T1000 (cell line): ENCODE results near the gene FRAS1.
"Not testable (repeated sequence)": the region's sequence is repeated elsewhere in the genome, so short reads cannot be mapped to it uniquely, and the experiment has no call there.

Source experiments
- DNase-seq: peaks from one replicate; lab custom pipeline; 2025; ENCODE audit warnings: mixed read lengths; lab: John Stamatoyannopoulos, UW

Gene FRAS1

GRCh38 chr4:78325271-78326157, 268.4 kb downstream of the FRAS1 start:
- no peak for DNase-seq

GRCh38 chr4:78328591-78328990, 271.5 kb downstream of the FRAS1 start:
- not testable (repeated sequence) for DNase-seq

- no peak for DNase-seq
Measured at GRCh38 chr4:78331186-78331585, 274.1 kb downstream of the FRAS1 start.

GRCh38 chr4:78331965-78332364, 274.8 kb downstream of the FRAS1 start:
- no peak for DNase-seq

- no peak for DNase-seq
Measured at GRCh38 chr4:78332976-78333375, 275.9 kb downstream of the FRAS1 start.

GRCh38 chr4:78336093-78336943, 279.2 kb downstream of the FRAS1 start:
- DNase-seq, result no peak

GRCh38 chr4:78337244-78338020, 280.3 kb downstream of the FRAS1 start:
- DNase-seq, result no peak

- DNase-seq, result no peak
Measured at GRCh38 chr4:78342125-78342524, 285.0 kb downstream of the FRAS1 start.

- DNase-seq, result no peak
Measured at GRCh38 chr4:78343682-78344081, 286.6 kb downstream of the FRAS1 start.

- DNase-seq, result no peak
Measured at GRCh38 chr4:78345237-78345636, 288.1 kb downstream of the FRAS1 start.

- DNase-seq, result no peak
Measured at GRCh38 chr4:78346222-78346621, 289.1 kb downstream of the FRAS1 start.

- no peak for DNase-seq
Measured at GRCh38 chr4:78347527-78347926, 290.4 kb downstream of the FRAS1 start.

- DNase-seq, result no peak
Measured at GRCh38 chr4:78353921-78354320, 296.8 kb downstream of the FRAS1 start.

- DNase-seq, result no peak
Measured at GRCh38 chr4:78354782-78355181, 297.7 kb downstream of the FRAS1 start.

- DNase-seq, result no peak
Measured at GRCh38 chr4:78355306-78355705, 298.2 kb downstream of the FRAS1 start.

- DNase-seq, result no peak
Measured at GRCh38 chr4:78356251-78356786, 299.2 kb downstream of the FRAS1 start.

GRCh38 chr4:78357122-78357521, 300.0 kb downstream of the FRAS1 start:
- no peak for DNase-seq

GRCh38 chr4:78360466-78360865, 303.3 kb downstream of the FRAS1 start:
- no peak for DNase-seq

- DNase-seq, result no peak
Measured at GRCh38 chr4:78361621-78362120, 304.5 kb downstream of the FRAS1 start.

GRCh38 chr4:78362310-78362709, 305.2 kb downstream of the FRAS1 start:
- no peak for DNase-seq

GRCh38 chr4:78363031-78363570, 306.0 kb downstream of the FRAS1 start:
- no peak for DNase-seq
